HCT116 (cell line): ENCODE results near the gene RUNX1. TPM values are rescaled to one million over a fixed set of nuclear protein-coding genes. Genes with fewer than 3 reads are reported as not detected.

Source experiments
- ATAC-seq: fragments of 200-7000 bp; cut with Tn5 transposase; 2 replicates; pipeline ENCODE4 v1.9.1; 2020; ENCODE audit warnings: mild to moderate bottlenecking, moderate library complexity
- BruUV-seq: library from RNA; stranded (reverse); fragments of 400-500 nt; replicated peaks from 2 replicates; lab custom pipeline; 2021; lab: Mats Ljungman, UMichigan
- CTCF ChIA-PET: fragments of 300-600 bp; sonication (Branson Sonifier 250); formaldehyde crosslinking; loops from one replicate; lab custom pipeline; 2021; ENCODE audit warnings: antibody characterized with exemption; lab: Charles Lee
- POLR2A ChIA-PET: fragments of 300-600, 350-600 bp; sonication (Branson Sonifier 250); formaldehyde crosslinking; loops from one replicate; lab custom pipeline; 2021; ENCODE audit warnings: antibody characterized with exemption; lab: Charles Lee
- RAD21 ChIA-PET, 2 experiments: fragments of 300-600 bp; sonication (Branson Sonifier 250); formaldehyde crosslinking; loops; one replicate each; lab custom pipeline; 2023; ENCODE audit warnings: low total read pairs in 2 of 2; ENCODE audit not compliant: uncharacterized antibody in 2 of 2, unreplicated experiment in 2 of 2, low non-redundant PET in 1 of 2; lab: Charles Lee
- DNase-seq: peaks from one replicate; pipeline ENCODE4 v3.0.0-alpha.2; 2010; ENCODE audit warnings: low read depth, low spot score
- H2AFZ ChIP-seq: fragments of 200-600 bp; shearing (Covaris generic), sonication (generic); 2 replicates; pipeline ENCODE4 v1.6.1; 2017; ENCODE audit warnings: low read depth, mixed run types, mixed read lengths, antibody characterized with exemption, low read length; ENCODE audit not compliant: poor library complexity, severe bottlenecking
- H3K27ac ChIP-seq: 2 replicates; pipeline ENCODE4 v1.5.1; 2012; ENCODE audit warnings: low read depth, low read length
- H3K27me3 ChIP-seq: fragments of 200-600 bp; sonication (generic); 2 replicates; pipeline ENCODE4 v1.6.1; 2016; ENCODE audit warnings: mixed run types, low read length, mixed read lengths; ENCODE audit not compliant: insufficient read depth
- H3K36me3 ChIP-seq, 2 experiments: fragments of 200-500 bp in 1 of 2; fragments of 200-600 bp in 1 of 2; sonication (Bioruptor generic) in 1 of 2; sonication (generic) in 1 of 2; 2 replicates each; pipeline versions ENCODE4 v1.5.1 to v1.6.1; 2014 to 2016; ENCODE audit warnings: low read length in 2 of 2, inconsistent platforms in 1 of 2, mixed read lengths in 1 of 2, mixed run types in 1 of 2; ENCODE audit not compliant: insufficient read depth in 2 of 2, control insufficient read depth in 1 of 2
- H3K4me1 ChIP-seq, 2 experiments: fragments of 200-600 bp in 1 of 2; sonication (generic) in 1 of 2; 2 replicates each; pipeline versions ENCODE4 v1.5.1 to v1.6.1; 2012 to 2017; ENCODE audit warnings: low read length in 2 of 2, inconsistent platforms in 1 of 2, mild to moderate bottlenecking in 1 of 2, mixed read lengths in 1 of 2, mixed run types in 1 of 2, moderate library complexity in 1 of 2; ENCODE audit not compliant: insufficient read depth in 2 of 2, control insufficient read depth in 1 of 2
- H3K4me2 ChIP-seq: fragments of 200-600 bp; sonication (generic); 2 replicates; pipeline ENCODE4 v1.6.1; 2017; ENCODE audit warnings: mixed run types, low read length, mixed read lengths
- H3K4me3 ChIP-seq, 2 experiments: fragments of 200-600 bp in 1 of 2; sonication (generic) in 1 of 2; replicated peaks in 1 of 2; 2 replicates each; pipeline ENCODE4 v1.5.1; 2011 to 2016; ENCODE audit warnings: low read length in 2 of 2, control low read depth in 1 of 2, low read depth in 1 of 2, mild to moderate bottlenecking in 1 of 2, mixed read lengths in 1 of 2, mixed run types in 1 of 2
- H3K79me2 ChIP-seq: fragments of 200-600 bp; sonication (generic); 2 replicates; pipeline ENCODE4 v1.6.1; 2017; ENCODE audit warnings: mild to moderate bottlenecking, mixed run types, low read length, moderate library complexity, mixed read lengths; ENCODE audit not compliant: insufficient read depth
- H3K9ac ChIP-seq: fragments of 200-600 bp; sonication (generic); 2 replicates; pipeline ENCODE4 v1.6.1; 2016; ENCODE audit warnings: low read length, mixed read lengths
- H3K9me2 ChIP-seq: fragments of 200-600 bp; sonication (generic), shearing (Covaris generic); 2 replicates; pipeline ENCODE4 v1.6.1; 2017; ENCODE audit warnings: mixed run types, mild to moderate bottlenecking, moderate library complexity; ENCODE audit not compliant: insufficient read depth
- H3K9me3 ChIP-seq, 2 experiments: fragments of 200-500 bp in 1 of 2; fragments of 200-600 bp in 1 of 2; sonication (Bioruptor generic) in 1 of 2; sonication (generic) in 1 of 2; 2 replicates each; pipeline ENCODE4 v1.6.1; 2014 to 2017; ENCODE audit warnings: low read length in 2 of 2, mixed read lengths in 2 of 2, inconsistent platforms in 1 of 2, low read depth in 1 of 2, mild to moderate bottlenecking in 1 of 2, mixed run types in 1 of 2, moderate library complexity in 1 of 2; ENCODE audit not compliant: control insufficient read depth in 1 of 2, insufficient read depth in 1 of 2
- H4K20me1 ChIP-seq: fragments of 200-600 bp; sonication (generic), shearing (Covaris generic); 2 replicates; pipeline ENCODE4 v1.6.1; 2017; ENCODE audit warnings: mixed run types, mild to moderate bottlenecking, moderate library complexity; ENCODE audit not compliant: insufficient read depth
- CBX3 ChIP-seq: IDR thresholded peaks from 2 replicates; pipeline ENCODE4 v1.6.1; 2012; ENCODE audit warnings: low read depth
- CEBPB ChIP-seq: IDR thresholded peaks from 2 replicates; pipeline ENCODE4 v1.6.1; 2012; ENCODE audit warnings: low read depth
- EGR1 ChIP-seq: IDR thresholded peaks from 2 replicates; pipeline ENCODE4 v1.6.1; 2012; ENCODE audit warnings: low read depth
- ELF1 ChIP-seq: IDR thresholded peaks from 2 replicates; pipeline ENCODE4 v1.6.1; 2012; ENCODE audit warnings: low read depth, borderline replicate concordance
- EZH2 ChIP-seq: fragments of 200-600 bp; sonication (generic); IDR thresholded peaks from 2 replicates; pipeline ENCODE4 v1.6.1; 2017; ENCODE audit warnings: antibody characterized with exemption, mixed run types
- FOSL1 ChIP-seq: IDR thresholded peaks from 2 replicates; pipeline ENCODE4 v1.6.1; 2012; ENCODE audit warnings: low read depth
- JUND ChIP-seq: IDR thresholded peaks from 2 replicates; pipeline ENCODE4 v1.6.1; 2012
- POLR2A ChIP-seq: IDR thresholded peaks from 2 replicates; pipeline ENCODE4 v1.7.0; 2011; ENCODE audit warnings: borderline replicate concordance; ENCODE audit not compliant: insufficient read depth, insufficient read length; ENCODE audit errors: extremely low read depth
- POLR2AphosphoS5 ChIP-seq: IDR thresholded peaks from 2 replicates; pipeline ENCODE4 v1.6.1; 2011; ENCODE audit warnings: mild to moderate bottlenecking, low read depth, low read length, moderate library complexity
- SP1 ChIP-seq: IDR thresholded peaks from 2 replicates; pipeline ENCODE4 v1.6.1; 2012; ENCODE audit warnings: low read depth
- SRF ChIP-seq: IDR thresholded peaks from 2 replicates; pipeline ENCODE4 v1.6.1; 2012; ENCODE audit warnings: low read depth
- TCF7L2 ChIP-seq: IDR thresholded peaks from 2 replicates; pipeline ENCODE4 v1.7.0; 2011; ENCODE audit warnings: borderline replicate concordance, inconsistent platforms; ENCODE audit not compliant: insufficient read depth, insufficient read length; ENCODE audit errors: extremely low read depth
- ZFX ChIP-seq: fragments of 450-650 bp; IDR thresholded peaks from 2 replicates; pipeline ENCODE4 v1.6.1; 2017
- ZNF274 ChIP-seq: fragments of 200-500 bp; sonication (Bioruptor generic); IDR thresholded peaks from 2 replicates; pipeline ENCODE4 v1.6.1; 2014; ENCODE audit warnings: mild to moderate bottlenecking, low read depth, low read length, inconsistent platforms
- intact Hi-C: fragments of 100-400 bp; cut with micrococcal nuclease; formaldehyde crosslinking; loops from 2 replicates; pipeline ENCODE4 v1.10.0; 2022
- total RNA-seq: library from RNA; stranded (reverse); gene quantifications from one replicate; pipeline ENCODE4 v1.2.1, GENCODE V29; 2021; ENCODE audit not compliant: unreplicated experiment
- TF ChIP-seq, protein P1 (sequence below): IDR thresholded peaks from 2 replicates; pipeline ENCODE4 v1.6.1; 2012; ENCODE audit warnings: low read depth
- TF ChIP-seq, protein P2 (sequence below), 3 experiments: fragments of 200-600 bp in 1 of 3; sonication (generic) in 1 of 3; IDR thresholded peaks in 2 of 3; conservative IDR thresholded peaks in 1 of 3; 2 replicates each; pipeline ENCODE4 v1.5.1; 2012 to 2017; ENCODE audit warnings: low read depth in 2 of 3, low read length in 2 of 3, antibody characterized with exemption in 1 of 3, borderline replicate concordance in 1 of 3, control low read depth in 1 of 3, mild to moderate bottlenecking in 1 of 3, mixed read lengths in 1 of 3, mixed run types in 1 of 3, moderate library complexity in 1 of 3; ENCODE audit not compliant: insufficient read depth in 1 of 3
- TF ChIP-seq, protein P3 (sequence below): IDR thresholded peaks from 2 replicates; pipeline ENCODE4 v1.6.1; 2012
- TF ChIP-seq, protein P4 (sequence below): IDR thresholded peaks from 2 replicates; pipeline ENCODE4 v1.6.1; 2012
- TF ChIP-seq, protein P5 (sequence below): IDR thresholded peaks from 2 replicates; pipeline ENCODE4 v1.6.1; 2011; ENCODE audit warnings: mild to moderate bottlenecking, low read length, moderate library complexity; ENCODE audit not compliant: insufficient replicate concordance; ENCODE audit errors: extremely low read depth

Gene RUNX1
- total RNA-seq, 1 experiment from 2014 or later, result 33.5 TPM

DNA sequence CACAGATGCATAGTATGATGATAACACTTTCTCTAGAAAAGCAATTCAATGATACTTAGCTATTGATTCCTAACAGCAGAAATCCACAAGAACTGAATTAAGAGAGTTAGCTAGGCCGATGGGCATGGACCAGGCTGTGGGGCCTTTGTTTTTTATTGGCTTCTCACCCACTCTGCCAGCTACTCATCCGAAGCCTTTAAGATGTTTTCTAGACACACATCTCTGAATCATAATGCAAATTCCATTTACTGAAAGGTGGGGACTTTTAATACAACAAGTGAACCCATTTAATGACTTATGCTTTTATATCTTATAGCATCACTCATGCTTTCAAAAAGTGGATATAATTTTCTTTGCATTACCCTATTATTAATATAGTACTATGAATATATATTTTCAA is 170.2 kb downstream of the RUNX1 start:
- Histone ChIP-seq H4K20me1 (no peaks in the 10 kb centered on the region), H3K4me3 (no peak overlapping the region), H3K4me2 (0 out of 2 replicates have a peak overlapping the region, but pooled peaks have one; percentile 13), H3K9ac (no peak overlapping the region), H3K79me2 (peaks cover 95% of the 10 kb centered on the region), H3K27me3 (no peaks in the 10 kb centered on the region), H3K9me2 (no peaks in the 10 kb centered on the region), H3K36me3 (peaks cover 10 to 29% of the 10 kb centered on the region in 2 experiments; a peak in 3 of 4 replicates), H3K9me3 (no peaks in the 10 kb centered on the region), H2AFZ (no peak overlapping the region), H3K27ac (no peak overlapping the region), H3K4me1 (peaks cover 36 to 51% of the 10 kb centered on the region in 2 experiments)
- TF ChIP-seq, protein P1, sequence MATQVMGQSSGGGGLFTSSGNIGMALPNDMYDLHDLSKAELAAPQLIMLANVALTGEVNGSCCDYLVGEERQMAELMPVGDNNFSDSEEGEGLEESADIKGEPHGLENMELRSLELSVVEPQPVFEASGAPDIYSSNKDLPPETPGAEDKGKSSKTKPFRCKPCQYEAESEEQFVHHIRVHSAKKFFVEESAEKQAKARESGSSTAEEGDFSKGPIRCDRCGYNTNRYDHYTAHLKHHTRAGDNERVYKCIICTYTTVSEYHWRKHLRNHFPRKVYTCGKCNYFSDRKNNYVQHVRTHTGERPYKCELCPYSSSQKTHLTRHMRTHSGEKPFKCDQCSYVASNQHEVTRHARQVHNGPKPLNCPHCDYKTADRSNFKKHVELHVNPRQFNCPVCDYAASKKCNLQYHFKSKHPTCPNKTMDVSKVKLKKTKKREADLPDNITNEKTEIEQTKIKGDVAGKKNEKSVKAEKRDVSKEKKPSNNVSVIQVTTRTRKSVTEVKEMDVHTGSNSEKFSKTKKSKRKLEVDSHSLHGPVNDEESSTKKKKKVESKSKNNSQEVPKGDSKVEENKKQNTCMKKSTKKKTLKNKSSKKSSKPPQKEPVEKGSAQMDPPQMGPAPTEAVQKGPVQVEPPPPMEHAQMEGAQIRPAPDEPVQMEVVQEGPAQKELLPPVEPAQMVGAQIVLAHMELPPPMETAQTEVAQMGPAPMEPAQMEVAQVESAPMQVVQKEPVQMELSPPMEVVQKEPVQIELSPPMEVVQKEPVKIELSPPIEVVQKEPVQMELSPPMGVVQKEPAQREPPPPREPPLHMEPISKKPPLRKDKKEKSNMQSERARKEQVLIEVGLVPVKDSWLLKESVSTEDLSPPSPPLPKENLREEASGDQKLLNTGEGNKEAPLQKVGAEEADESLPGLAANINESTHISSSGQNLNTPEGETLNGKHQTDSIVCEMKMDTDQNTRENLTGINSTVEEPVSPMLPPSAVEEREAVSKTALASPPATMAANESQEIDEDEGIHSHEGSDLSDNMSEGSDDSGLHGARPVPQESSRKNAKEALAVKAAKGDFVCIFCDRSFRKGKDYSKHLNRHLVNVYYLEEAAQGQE, result no peak
- TF ChIP-seq, protein P2, sequence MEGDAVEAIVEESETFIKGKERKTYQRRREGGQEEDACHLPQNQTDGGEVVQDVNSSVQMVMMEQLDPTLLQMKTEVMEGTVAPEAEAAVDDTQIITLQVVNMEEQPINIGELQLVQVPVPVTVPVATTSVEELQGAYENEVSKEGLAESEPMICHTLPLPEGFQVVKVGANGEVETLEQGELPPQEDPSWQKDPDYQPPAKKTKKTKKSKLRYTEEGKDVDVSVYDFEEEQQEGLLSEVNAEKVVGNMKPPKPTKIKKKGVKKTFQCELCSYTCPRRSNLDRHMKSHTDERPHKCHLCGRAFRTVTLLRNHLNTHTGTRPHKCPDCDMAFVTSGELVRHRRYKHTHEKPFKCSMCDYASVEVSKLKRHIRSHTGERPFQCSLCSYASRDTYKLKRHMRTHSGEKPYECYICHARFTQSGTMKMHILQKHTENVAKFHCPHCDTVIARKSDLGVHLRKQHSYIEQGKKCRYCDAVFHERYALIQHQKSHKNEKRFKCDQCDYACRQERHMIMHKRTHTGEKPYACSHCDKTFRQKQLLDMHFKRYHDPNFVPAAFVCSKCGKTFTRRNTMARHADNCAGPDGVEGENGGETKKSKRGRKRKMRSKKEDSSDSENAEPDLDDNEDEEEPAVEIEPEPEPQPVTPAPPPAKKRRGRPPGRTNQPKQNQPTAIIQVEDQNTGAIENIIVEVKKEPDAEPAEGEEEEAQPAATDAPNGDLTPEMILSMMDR (IDR thresholded peaks at IDR 0.05 in 2 of 3, conservative IDR thresholded peaks at IDR 0.05 in 1 of 3; ENCODE audit: borderline replicate concordance in 1 of 3, insufficient read depth in 1 of 3, low read depth in 2 of 3, low read length in 2 of 3), result no peak
- TF ChIP-seq CEBPB (no peak), TCF7L2 (no peak), ZFX (no peak), POLR2AphosphoS5 (no peak), CBX3 (no peak), JUND (no peak), SP1 (no peak), FOSL1 (no peak), ZNF274 (no peak), POLR2A (no peak), EZH2 (no peak), SRF (no peak), ELF1 (no peak), EGR1 (no peak)
- TF ChIP-seq, protein P3, sequence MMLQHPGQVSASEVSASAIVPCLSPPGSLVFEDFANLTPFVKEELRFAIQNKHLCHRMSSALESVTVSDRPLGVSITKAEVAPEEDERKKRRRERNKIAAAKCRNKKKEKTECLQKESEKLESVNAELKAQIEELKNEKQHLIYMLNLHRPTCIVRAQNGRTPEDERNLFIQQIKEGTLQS, result no peak
- TF ChIP-seq, protein P4, sequence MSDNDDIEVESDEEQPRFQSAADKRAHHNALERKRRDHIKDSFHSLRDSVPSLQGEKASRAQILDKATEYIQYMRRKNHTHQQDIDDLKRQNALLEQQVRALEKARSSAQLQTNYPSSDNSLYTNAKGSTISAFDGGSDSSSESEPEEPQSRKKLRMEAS, result no peak
- TF ChIP-seq, protein P5, sequence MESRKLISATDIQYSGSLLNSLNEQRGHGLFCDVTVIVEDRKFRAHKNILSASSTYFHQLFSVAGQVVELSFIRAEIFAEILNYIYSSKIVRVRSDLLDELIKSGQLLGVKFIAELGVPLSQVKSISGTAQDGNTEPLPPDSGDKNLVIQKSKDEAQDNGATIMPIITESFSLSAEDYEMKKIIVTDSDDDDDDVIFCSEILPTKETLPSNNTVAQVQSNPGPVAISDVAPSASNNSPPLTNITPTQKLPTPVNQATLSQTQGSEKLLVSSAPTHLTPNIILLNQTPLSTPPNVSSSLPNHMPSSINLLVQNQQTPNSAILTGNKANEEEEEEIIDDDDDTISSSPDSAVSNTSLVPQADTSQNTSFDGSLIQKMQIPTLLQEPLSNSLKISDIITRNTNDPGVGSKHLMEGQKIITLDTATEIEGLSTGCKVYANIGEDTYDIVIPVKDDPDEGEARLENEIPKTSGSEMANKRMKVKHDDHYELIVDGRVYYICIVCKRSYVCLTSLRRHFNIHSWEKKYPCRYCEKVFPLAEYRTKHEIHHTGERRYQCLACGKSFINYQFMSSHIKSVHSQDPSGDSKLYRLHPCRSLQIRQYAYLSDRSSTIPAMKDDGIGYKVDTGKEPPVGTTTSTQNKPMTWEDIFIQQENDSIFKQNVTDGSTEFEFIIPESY, result no peak
- BruUV-seq, result no TSS peak
- POLR2A ChIA-PET, result interaction anchor here (0.5 kb wide), 1 partner anchor 39 kb away, joined by 5 read pairs; no protein-coding TSS in a partner anchor
- CTCF ChIA-PET, result interaction anchor here (0.7 to 1.6 kb wide), 2 partner anchors 11 to 134 kb away, joined by 3 to 7 read pairs; no protein-coding TSS in a partner anchor
- RAD21 ChIA-PET, result interaction anchor here in 1 of 2 experiments (1.5 kb wide), 1 partner anchor 133 kb away, joined by 4 read pairs; no protein-coding TSS in a partner anchor
- no peak for DNase-seq
- intact Hi-C loops, result no loop called here
- no peak for ATAC-seq
